Aorta (tissue), 5 donors: ENCODE results near the gene PRPS1L1. TPM values are rescaled to one million over a fixed set of nuclear protein-coding genes. Genes with fewer than 3 reads are reported as not detected.

Experiments used
- ATAC-seq: fragments of 200-7000 bp; cut with Tn5 transposase; one replicate; pipeline ENCODE4 v1.9.1; 2022; ENCODE audit warnings: moderate library complexity; ENCODE audit not compliant: low FRiP score
- DNase-seq, 2 donors: peaks; one replicate each; pipeline ENCODE4 v3.0.0-alpha.2; 2020
- H3K27ac ChIP-seq, 2 donors: one replicate each; pipeline ENCODE4 v1.5.1; 2013; ENCODE audit warnings: low read length in 2 of 2, mild to moderate bottlenecking in 2 of 2, moderate library complexity in 2 of 2, control low read depth in 1 of 2, inconsistent platforms in 1 of 2, low read depth in 1 of 2
- H3K27me3 ChIP-seq, 2 donors: one replicate each; pipeline ENCODE4 v1.6.1; 2013; ENCODE audit warnings: control low read depth in 1 of 2, low read length in 1 of 2, mild to moderate bottlenecking in 1 of 2, moderate library complexity in 1 of 2; ENCODE audit not compliant: insufficient read depth in 2 of 2, control insufficient read depth in 1 of 2
- H3K36me3 ChIP-seq, 2 donors: one replicate each; pipeline ENCODE4 v1.6.1; 2013; ENCODE audit warnings: control low read depth in 1 of 2, low read length in 1 of 2, mild to moderate bottlenecking in 1 of 2; ENCODE audit not compliant: insufficient read depth in 2 of 2, control insufficient read depth in 1 of 2
- H3K4me1 ChIP-seq, 2 donors: one replicate each; pipeline ENCODE4 v1.6.1; 2013; ENCODE audit warnings: low read length in 2 of 2, control low read depth in 1 of 2, mild to moderate bottlenecking in 1 of 2, moderate library complexity in 1 of 2; ENCODE audit not compliant: insufficient read depth in 2 of 2, control insufficient read depth in 1 of 2
- H3K4me3 ChIP-seq, 2 donors: one replicate each; pipeline ENCODE4 v1.5.1; 2013; ENCODE audit warnings: low read length in 2 of 2, control low read depth in 1 of 2, mild to moderate bottlenecking in 1 of 2
- H3K9me3 ChIP-seq: one replicate; pipeline ENCODE4 v1.6.1; 2013; ENCODE audit warnings: mild to moderate bottlenecking, low read length; ENCODE audit not compliant: control insufficient read depth
- WGBS, 2 donors: extraction: QIAGEN DNeasy Blood & Tissue Kit; methylation state at CpG; one replicate each; pipeline ENCODE4 v1.1.7; 2013; 5-methylcytosine and 5-hydroxymethylcytosine counted together
- intact Hi-C, 2 donors: fragments of 100-400 bp; cut with DNase I; formaldehyde crosslinking; loops; one replicate each; pipeline versions ENCODE4 v1.14.2 to v1.15.0; 2022
- long read RNA-seq, 2 donors: library from polyadenylated mRNA; unstranded; transcript quantifications; one replicate each; pipeline ENCODE4 v2.0.0, GENCODE V29; 2020 to 2021
- polyA plus RNA-seq, 2 donors: library from polyadenylated mRNA; stranded (reverse); fragments of 200-250 nt; gene quantifications; one replicate each; pipeline ENCODE4 v1.2.3, GENCODE V29; 2013
- total RNA-seq, 2 donors: library from RNA; stranded (reverse); fragmentation: NEBNext Ultra II Directional; extraction: Animal tissue kit (Norgen Biotek cat#: 25700); gene quantifications; one replicate each; pipeline ENCODE4 v1.2.1, GENCODE V29; 2021
- donor health status: healthy with polysubstance abuse.
- donor health status: Bipolar disorder and iron deficiency.
- donor health status: DM: no; HTN: no; CAD: no.
- donor health status: DM: no; HTN: no; CAD: no.
- donor health status: DM: yes; HTN: yes; CAD: no.

Gene PRPS1L1
- total RNA-seq (not detected), polyA plus RNA-seq (not detected)
- long read RNA-seq, donor 1, result 0 reads
- long read RNA-seq, donor 2, result 0 reads

DNA sequence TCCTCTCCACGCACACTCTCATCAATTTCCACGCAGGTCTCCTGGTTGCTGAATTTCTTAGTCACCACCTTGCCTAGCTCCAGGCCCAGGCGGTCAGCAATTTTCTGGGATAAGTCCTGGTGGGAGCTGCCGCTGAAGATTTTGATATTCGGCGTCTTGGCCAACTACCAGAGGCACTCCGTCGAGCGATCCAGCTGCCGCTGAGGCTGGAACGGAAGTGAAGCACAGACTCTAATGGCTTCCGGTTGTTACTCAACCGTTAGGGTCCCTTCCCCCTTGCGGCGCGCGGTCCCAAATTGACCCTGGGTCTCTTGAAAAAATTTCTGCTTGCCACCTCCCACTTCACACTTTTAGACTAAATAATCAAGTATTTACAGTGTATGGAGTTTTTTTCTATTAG is at the start of gene PRPS1L1:
Gene PRPS1L1, minus strand, starts transcription at position 219 of the 400 bp plus-strand sequence.
- Histone ChIP-seq H3K36me3 (no peaks in the 10 kb centered on the region), H3K27ac (no peak within 1 kb of the TSS), H3K4me1 (no peaks in the 10 kb centered on the region), H3K27me3 (no peaks in the 10 kb centered on the region), H3K4me3 (no peak within 1 kb of the TSS), H3K9me3 (no peaks in the 10 kb centered on the region)
- ATAC-seq (no peak), DNase-seq (no peak)
- WGBS, 2 donors, result 96% methylated on average over 17 of the region's 17 CpGs
- intact Hi-C loops, result no loop called here

DNA sequence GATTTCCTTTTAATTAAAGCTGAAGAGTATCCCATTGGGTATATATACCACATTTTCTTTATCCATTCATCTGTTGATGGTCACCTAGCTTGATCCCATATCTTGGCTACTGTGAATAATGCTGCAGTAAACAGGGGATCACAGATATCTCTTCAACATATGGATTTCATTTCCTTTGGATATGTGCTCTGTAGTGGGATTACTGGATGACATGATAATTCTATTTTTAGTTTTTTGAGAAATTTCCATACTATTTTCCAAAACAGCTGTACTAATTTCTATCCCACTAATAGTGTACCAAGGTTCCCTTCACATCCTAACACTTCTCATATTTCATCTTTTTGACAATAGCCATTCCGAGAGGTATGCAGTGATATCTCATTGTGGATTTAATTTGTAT is 48.8 kb upstream of the PRPS1L1 start:
- WGBS, 2 donors, result 88 to 91% methylated on average over 1 of the region's 1 CpG
- ATAC-seq, result no peak
- no peaks in the 10 kb centered on the region for H3K4me1 ChIP-seq
- H3K27ac ChIP-seq, result no peak overlapping the region
- DNase-seq, result no peak
- peaks cover 1% of the 10 kb centered on the region for H3K9me3 ChIP-seq
- intact Hi-C loops, result no loop called here
- H3K36me3 ChIP-seq, result no peaks in the 10 kb centered on the region
- no peaks in the 10 kb centered on the region for H3K27me3 ChIP-seq
- H3K4me3 ChIP-seq, result no peak overlapping the region

DNA sequence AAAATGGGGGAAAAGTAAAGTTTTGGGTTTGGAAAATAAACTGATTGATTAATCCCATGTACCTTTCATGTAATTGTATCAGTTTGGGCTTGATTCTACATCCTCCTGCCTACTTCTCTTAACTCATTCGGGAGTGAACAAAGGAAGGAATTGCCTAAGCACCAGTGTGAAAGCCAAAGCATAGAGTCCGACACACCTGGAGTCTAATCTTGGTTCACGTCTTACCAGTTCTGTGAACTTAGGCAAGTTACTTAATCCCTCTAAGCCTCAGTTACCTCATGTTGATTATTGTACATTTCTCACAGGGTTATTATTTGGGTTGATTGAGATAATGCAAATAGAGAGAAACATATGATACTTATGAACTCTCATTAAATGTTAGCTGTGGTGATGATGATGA is 41.1 kb upstream of the PRPS1L1 start:
- DNase-seq (no peak), ATAC-seq (no peak)
- H3K36me3 ChIP-seq, result no peaks in the 10 kb centered on the region
- no peaks in the 10 kb centered on the region for H3K27me3 ChIP-seq
- intact Hi-C loops, result no loop called here
- H3K4me3 ChIP-seq, result no peak overlapping the region
- H3K4me1 ChIP-seq, result no peaks in the 10 kb centered on the region
- whole genome bisulfite sequencing, 2 donors, result 90 to 93% methylated on average over 3 of the region's 3 CpGs
- no peak overlapping the region for H3K27ac ChIP-seq
- H3K9me3 ChIP-seq, result no peaks in the 10 kb centered on the region

DNA sequence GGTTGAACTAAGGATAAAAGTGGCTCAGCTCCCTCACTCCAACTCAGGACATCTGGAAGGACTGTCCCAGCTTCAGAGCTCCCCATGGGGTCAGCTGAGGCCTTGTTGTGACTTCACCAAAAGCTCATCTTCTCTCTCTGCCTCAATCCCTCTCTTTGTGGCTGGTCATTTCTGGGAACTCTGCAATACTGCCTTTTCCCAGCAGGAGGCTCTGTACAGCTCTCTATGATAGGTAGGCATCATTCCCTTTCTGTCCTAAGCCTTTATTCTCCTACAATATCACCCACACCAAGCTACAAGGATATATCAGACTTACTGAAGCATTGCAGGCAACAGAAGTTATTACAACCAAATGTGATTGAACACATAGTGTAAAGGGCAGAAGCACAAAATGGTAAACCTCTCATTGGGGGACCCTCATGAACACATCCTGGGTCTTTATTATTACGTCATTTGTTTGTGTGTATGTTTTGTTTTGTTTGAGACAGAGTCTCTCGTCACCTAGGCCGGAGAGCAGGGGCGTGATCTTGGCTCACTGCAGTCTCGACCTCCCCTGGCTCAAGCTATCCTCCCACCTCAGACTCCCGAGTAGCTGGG is 36.7 kb upstream of the PRPS1L1 start:
- WGBS, 2 donors, result 93 to 95% methylated on average over 6 of the region's 6 CpGs
- H3K4me3 ChIP-seq, result no peak overlapping the region
- H3K27ac ChIP-seq, result no peak overlapping the region
- H3K9me3 ChIP-seq, result no peaks in the 10 kb centered on the region
- DNase-seq, result no peak
- H3K36me3 ChIP-seq, result no peaks in the 10 kb centered on the region
- no peaks in the 10 kb centered on the region for H3K4me1 ChIP-seq
- intact Hi-C loops, result loop anchor here (2.0 kb wide), 1 partner anchor 280 kb away; no protein-coding TSS in a partner anchor
- ATAC-seq, result no peak
- H3K27me3 ChIP-seq, result no peaks in the 10 kb centered on the region

DNA sequence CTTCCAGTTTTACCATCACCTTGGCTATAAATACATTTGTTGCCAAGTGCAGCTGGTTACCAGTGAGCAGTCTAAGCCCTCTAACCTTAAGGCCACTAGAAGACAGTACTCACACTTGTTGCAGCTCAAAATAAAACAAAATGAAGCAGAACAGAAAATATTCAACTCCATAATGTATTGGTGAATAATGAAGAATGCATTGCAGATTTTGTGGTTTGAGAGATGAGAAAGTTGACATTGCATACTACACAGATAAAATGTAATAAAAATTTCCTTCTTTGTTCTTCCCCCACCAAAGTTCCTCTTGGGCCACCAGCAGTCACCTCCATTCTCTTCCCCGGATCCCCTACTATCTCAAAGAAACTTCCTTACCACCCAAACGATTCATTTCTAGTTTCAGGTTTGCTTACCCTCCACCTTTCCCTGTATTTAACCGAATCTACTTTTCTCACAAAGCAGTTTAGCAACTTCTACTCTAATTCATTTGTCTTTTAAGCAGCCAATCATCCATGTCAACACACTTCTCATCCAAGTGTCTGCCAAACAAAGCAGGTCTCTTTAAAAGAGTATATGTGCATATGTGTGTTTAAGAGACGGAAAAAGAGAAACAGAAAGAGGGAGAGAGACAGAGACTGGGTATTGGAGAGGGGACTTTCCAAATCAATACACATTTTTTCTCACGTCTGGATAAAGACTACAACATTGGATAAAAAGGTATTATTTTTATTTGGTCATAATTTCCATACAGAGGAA is 35.7 kb upstream of the PRPS1L1 start:
- Histone ChIP-seq H3K36me3 (no peaks in the 10 kb centered on the region), H3K4me1 (no peaks in the 10 kb centered on the region), H3K4me3 (no peak overlapping the region), H3K27ac (no peak overlapping the region), H3K9me3 (no peaks in the 10 kb centered on the region), H3K27me3 (no peaks in the 10 kb centered on the region)
- intact Hi-C loops, result no loop called here
- WGBS, 2 donors, result 77% methylated on average over 5 of the region's 5 CpGs
- DNase-seq (no peak), ATAC-seq (no peak)

DNA sequence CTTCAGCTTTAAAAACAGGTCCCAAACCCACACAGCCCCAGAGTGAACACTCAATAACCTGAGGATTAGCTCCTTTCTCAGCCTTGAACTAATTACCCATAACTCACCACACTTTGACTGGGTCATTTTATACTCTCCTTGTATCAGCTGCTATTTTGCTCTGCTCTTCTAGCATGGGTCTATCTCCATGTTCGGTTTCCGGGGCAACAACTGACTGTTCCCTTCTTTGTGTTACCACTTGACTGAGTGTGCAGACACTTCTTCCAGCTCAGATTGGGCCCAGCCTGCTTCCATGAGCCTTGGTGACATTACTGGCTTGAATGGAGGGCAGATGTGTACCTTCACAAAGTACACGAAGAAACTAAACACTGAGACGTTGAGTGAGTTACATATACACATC is 31.5 kb upstream of the PRPS1L1 start:
- no peak overlapping the region for H3K4me3 ChIP-seq
- no peaks in the 10 kb centered on the region for H3K27me3 ChIP-seq
- ATAC-seq, result no peak
- H3K4me1 ChIP-seq, result no peaks in the 10 kb centered on the region
- 77 to 82% methylated on average over 4 of the region's 4 CpGs for WGBS, 2 donors
- H3K36me3 ChIP-seq, result peaks cover 0 to 1% of the 10 kb centered on the region in 2 donors
- H3K27ac ChIP-seq, result no peak overlapping the region
- DNase-seq, result no peak
- no peaks in the 10 kb centered on the region for H3K9me3 ChIP-seq
- intact Hi-C loops, result no loop called here

DNA sequence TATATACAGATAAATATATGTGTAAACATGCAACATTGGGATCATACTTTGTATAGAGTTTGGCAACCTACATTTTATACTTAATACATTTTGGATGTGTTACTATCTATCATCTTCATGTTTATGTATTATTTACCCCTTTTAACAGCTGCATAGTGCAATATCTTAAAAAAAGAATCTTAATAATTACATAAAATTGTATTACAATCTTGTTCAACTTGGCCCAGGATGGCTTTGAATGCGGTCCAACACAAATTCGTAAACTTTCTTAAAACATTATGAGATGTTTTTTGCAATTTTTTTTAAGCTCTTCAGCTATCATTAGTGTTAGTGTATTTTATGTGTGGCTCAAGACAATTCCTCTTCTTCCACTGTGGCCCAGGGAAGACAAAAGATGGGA is 26.3 kb upstream of the PRPS1L1 start:
- Histone ChIP-seq H3K27me3 (no peaks in the 10 kb centered on the region), H3K27ac (no peak overlapping the region), H3K36me3 (peaks cover 0 to 1% of the 10 kb centered on the region in 2 donors), H3K4me3 (no peak overlapping the region), H3K4me1 (no peaks in the 10 kb centered on the region), H3K9me3 (no peaks in the 10 kb centered on the region)
- intact Hi-C loops, result no loop called here
- 84 to 89% methylated on average over 2 of the region's 2 CpGs for WGBS, 2 donors
- ATAC-seq (no peak), DNase-seq (no peak)

DNA sequence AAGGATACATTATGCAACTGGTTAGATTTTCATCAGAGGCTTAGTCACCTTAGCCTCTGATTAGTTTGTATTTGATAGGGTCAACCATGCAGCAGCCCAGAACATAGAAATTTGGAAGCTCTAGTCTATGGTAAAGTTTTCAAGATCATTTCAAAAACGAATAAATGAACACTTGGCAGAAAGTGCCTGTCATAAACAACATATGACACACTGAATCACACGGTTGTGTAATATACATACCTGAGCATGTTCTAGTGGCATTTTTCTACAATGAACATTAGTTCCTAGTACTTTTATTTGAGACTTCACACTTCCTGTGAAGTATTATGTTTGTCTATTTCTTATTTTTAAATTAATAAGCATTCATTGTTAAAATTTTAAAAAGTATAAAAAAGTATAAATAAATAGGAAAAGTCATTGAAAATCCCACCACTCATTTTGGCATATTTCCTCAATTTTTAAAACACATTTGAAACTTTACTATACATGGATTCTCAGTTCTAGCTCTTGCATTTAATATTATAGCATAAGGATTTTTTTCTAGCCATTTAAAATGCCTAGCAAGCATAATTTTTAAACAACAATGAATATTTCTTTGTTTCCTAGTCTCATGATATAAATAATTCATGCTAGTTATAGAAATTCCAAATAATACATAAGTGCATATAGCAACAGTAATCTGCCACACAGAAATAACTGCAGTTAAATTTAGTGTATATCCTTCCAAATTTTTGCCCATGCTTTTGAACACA is 25.7 kb upstream of the PRPS1L1 start:
- Histone ChIP-seq H3K4me1 (no peaks in the 10 kb centered on the region), H3K27me3 (no peaks in the 10 kb centered on the region), H3K27ac (no peak overlapping the region), H3K9me3 (no peaks in the 10 kb centered on the region), H3K36me3 (peaks cover 0 to 1% of the 10 kb centered on the region in 2 donors), H3K4me3 (no peak overlapping the region)
- ATAC-seq (no peak), DNase-seq (no peak)
- WGBS, 2 donors, result 42 to 46% methylated on average over 2 of the region's 2 CpGs
- intact Hi-C loops, result no loop called here
